Endothelial cell of coronary artery (primary cell): Measurements from ENCODE around the gene GPRC5B. TPM values are rescaled to one million over a fixed set of nuclear protein-coding genes. Genes with fewer than 3 reads are reported as not detected.

Experiments
- total RNA-seq: library from RNA; depleted of rRNA; stranded (reverse); fragments of >200 nt; gene quantifications from 2 replicates; pipeline ENCODE4 v1.2.3, GENCODE V29; 2014

GPRC5B gene, protein sequence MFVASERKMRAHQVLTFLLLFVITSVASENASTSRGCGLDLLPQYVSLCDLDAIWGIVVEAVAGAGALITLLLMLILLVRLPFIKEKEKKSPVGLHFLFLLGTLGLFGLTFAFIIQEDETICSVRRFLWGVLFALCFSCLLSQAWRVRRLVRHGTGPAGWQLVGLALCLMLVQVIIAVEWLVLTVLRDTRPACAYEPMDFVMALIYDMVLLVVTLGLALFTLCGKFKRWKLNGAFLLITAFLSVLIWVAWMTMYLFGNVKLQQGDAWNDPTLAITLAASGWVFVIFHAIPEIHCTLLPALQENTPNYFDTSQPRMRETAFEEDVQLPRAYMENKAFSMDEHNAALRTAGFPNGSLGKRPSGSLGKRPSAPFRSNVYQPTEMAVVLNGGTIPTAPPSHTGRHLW
- 28.4 and 45.8 TPM in 2 replicates for total RNA-seq

DNA sequence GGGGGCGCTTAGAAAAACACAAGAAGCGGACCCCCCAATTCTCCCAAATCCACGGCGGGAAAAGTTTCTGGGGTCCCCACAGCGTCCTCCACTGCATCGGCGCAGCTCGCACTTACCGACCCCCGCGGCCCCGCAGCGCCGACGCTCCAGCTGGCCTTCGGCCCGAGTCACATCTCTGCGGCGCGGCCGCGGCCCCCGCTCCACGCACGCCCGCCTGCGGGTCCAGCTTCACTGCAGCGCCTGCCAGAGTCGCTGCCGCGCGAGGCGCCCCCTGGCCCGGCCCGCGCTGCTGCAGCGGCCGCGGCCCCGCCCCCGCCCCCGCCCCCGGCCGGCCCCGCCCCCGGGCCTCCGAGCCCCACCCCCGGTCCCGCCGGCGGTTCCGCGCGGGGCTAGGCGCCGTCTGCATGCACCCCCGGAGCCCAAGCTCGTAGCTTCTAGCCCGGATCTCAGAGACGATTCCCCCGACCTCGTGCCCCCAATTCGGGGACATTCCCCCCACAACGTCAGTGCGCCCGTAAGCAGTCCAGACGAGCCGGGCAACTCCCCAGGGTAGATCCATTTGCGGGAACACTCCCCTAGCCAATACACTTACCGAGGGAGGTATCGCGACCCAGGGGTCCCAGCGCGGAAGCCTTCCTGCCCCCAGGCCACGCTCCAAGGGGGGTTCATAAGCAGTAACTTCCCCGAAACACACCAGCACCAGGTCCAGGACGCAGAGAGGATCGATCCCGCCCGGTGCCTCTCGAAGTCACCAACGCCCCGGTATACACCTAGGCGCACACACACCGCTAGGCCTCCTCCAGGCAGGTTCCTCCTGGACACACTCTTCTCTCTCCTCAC lies at the start of gene GPRC5B:
Gene GPRC5B, minus strand, starts transcription at position 238 of the 840 bp plus-strand sequence. CDS start 12,003 bp downstream, outside the sequence.

Other genes with a start within 250 kb of the GPRC5B start
- 18.9 and 19.2 TPM in 2 replicates for gene KNOP1, start 166.6 kb downstream of the GPRC5B start, total RNA-seq
- gene IQCK, start 166.6 kb downstream of the GPRC5B start, total RNA-seq: 9.3 and 11.9 TPM in 2 replicates
- not detected in 2 replicates for gene GPR139, start 189.0 kb upstream of the GPRC5B start, total RNA-seq